Tibial nerve (tissue), 3 donors: ENCODE data around the gene BRPF1.

Experiments
- POLR2A ChIP-seq, 2 donors: fragments of 450-650 bp; IDR thresholded peaks; one replicate each; pipeline ENCODE4 v1.6.1; 2017; ENCODE audit warnings: antibody characterized with exemption in 2 of 2, mild to moderate bottlenecking in 2 of 2, moderate library complexity in 2 of 2
- TF ChIP-seq, protein P1 (sequence below), 5 experiments: fragments of 200-600 bp in 3 of 5; fragments of 450-650 bp in 2 of 5; sonication (generic) in 3 of 5; IDR thresholded peaks; one replicate each; pipeline ENCODE4 v1.5.1; 2016 to 2019; ENCODE audit warnings: antibody characterized with exemption in 5 of 5, mild to moderate bottlenecking in 3 of 5, moderate library complexity in 2 of 5

DNA sequence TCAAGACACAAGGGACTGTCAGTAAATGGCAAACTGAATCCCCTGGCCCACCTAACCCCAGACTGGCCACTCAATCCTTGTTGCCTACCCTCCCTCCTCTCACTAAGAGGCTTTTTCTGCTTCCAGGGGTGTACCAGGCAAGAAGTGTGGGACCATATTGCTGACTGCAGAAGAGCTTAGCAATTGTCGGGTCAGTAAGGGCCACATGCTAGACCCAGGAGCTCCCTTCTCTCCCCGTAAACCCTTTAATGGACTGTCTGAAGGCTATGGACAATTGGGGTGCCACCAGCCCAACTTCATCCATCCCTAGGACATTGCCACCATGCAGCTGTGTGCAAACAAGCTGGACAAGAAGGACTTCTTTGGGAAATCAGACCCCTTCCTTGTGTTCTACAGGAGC lies 19.1 kb upstream of the BRPF1 start:
- no peak for TF ChIP-seq POLR2A (IDR thresholded peaks at IDR 0.05)
- TF ChIP-seq, protein P1, sequence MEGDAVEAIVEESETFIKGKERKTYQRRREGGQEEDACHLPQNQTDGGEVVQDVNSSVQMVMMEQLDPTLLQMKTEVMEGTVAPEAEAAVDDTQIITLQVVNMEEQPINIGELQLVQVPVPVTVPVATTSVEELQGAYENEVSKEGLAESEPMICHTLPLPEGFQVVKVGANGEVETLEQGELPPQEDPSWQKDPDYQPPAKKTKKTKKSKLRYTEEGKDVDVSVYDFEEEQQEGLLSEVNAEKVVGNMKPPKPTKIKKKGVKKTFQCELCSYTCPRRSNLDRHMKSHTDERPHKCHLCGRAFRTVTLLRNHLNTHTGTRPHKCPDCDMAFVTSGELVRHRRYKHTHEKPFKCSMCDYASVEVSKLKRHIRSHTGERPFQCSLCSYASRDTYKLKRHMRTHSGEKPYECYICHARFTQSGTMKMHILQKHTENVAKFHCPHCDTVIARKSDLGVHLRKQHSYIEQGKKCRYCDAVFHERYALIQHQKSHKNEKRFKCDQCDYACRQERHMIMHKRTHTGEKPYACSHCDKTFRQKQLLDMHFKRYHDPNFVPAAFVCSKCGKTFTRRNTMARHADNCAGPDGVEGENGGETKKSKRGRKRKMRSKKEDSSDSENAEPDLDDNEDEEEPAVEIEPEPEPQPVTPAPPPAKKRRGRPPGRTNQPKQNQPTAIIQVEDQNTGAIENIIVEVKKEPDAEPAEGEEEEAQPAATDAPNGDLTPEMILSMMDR (IDR thresholded peaks at IDR 0.05), result no peak
